Fibroblast of villous mesenchyme (primary cell): Measurements from ENCODE around the gene SRSF3. TPM values are rescaled to one million over a fixed set of nuclear protein-coding genes. Genes with fewer than 3 reads are reported as not detected.
A peak's percentile ranks its signal among the peaks of the same experiment; 100 is the strongest.

Experiments used
- DNase-seq: peaks from one replicate; pipeline ENCODE4 v3.0.0-alpha.2; 2010; ENCODE audit warnings: low read depth
- H3K4me3 ChIP-seq: 2 replicates; pipeline ENCODE4 v1.5.1; 2011; ENCODE audit warnings: low read depth, mild to moderate bottlenecking, low read length
- CTCF ChIP-seq: IDR thresholded peaks from 2 replicates; pipeline ENCODE4 v1.5.1; 2012; ENCODE audit warnings: low read depth, mild to moderate bottlenecking, low read length; ENCODE audit not compliant: insufficient read depth
- total RNA-seq: library from RNA; depleted of rRNA; stranded (reverse); fragments of >200 nt; gene quantifications from 2 replicates; pipeline ENCODE4 v1.2.3, GENCODE V29; 2012

The SRSF3 gene
- total RNA-seq, 1 donor: 445 TPM

GRCh38 chr6:36631326-36632011 lies 37.3 kb downstream of the SRSF3 start:
- no peak for TF ChIP-seq CTCF
- no peak overlapping the region for H3K4me3 ChIP-seq
- no peak for DNase-seq

DNA sequence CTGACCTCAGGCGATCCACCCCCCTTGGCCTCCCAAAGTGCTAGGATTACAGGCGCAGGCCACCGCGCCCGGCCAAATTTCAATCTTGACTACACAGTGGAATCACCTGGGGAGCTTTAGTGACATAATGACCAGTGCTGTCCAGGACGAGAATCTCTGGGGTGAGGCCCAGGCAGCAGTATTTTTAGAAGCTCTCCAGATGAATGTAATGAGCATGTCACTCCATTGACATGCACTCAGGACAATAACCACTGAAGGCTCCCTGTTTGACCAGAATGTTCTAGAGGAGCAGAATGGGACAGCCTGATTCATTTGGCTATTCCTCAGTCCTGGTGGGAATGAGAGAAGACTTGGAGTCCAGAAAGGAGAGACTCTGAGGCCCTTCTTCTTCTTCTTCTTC lies 39.2 kb downstream of the SRSF3 start:
- no peak for TF ChIP-seq CTCF
- no peak for DNase-seq
- H3K4me3 ChIP-seq: no peak overlapping the region

DNA sequence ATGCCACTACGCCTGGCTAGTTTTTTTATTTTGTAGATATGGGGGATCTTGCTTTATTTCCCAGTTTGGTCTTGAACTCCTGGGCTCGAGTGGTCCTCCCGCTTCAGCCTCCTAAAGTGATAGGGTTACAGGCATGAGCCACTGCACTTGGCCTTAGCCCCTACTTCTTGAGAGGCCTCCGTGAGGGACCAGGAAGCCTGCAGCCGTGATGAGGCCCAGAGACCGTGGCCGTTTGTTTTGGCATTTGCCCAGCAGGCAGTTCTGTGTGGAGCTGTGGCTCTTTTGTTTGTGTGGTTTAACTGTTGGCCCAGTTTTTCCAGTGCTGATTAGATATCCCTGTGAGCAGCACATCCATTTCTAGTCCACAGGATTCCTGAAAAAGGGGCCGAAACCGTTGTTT lies 39.8 kb downstream of the SRSF3 start:
- no peak for TF ChIP-seq CTCF
- no peak overlapping the region for H3K4me3 ChIP-seq
- peak; percentile 83 for DNase-seq

GRCh38 chr6:36634317-36635108 lies 40.4 kb downstream of the SRSF3 start:
- DNase-seq: no peak
- no peak for TF ChIP-seq CTCF
- H3K4me3 ChIP-seq: no peak overlapping the region

DNA sequence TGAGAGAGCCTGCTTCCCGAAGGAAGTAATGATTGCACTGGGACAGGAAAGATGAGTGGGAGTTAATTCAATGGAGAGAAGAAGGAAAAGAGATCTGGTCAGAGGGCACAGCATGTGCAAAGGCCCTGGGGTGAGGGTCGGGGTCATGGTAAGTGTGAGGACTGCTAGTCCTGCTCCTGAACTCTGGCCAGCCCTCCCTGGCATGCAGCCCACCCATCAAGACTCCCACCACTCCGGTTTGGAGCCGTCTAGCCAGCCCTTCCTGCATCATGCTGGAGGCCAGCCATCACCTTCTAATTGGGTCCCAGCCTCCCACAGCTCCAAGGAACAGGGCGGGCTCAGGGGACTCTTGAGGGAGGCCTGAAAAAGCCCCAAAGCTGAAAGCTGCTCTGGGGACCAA lies 42.1 kb downstream of the SRSF3 start:
- TF ChIP-seq CTCF: no peak
- H3K4me3 ChIP-seq: no peak overlapping the region
- DNase-seq: no peak

DNA sequence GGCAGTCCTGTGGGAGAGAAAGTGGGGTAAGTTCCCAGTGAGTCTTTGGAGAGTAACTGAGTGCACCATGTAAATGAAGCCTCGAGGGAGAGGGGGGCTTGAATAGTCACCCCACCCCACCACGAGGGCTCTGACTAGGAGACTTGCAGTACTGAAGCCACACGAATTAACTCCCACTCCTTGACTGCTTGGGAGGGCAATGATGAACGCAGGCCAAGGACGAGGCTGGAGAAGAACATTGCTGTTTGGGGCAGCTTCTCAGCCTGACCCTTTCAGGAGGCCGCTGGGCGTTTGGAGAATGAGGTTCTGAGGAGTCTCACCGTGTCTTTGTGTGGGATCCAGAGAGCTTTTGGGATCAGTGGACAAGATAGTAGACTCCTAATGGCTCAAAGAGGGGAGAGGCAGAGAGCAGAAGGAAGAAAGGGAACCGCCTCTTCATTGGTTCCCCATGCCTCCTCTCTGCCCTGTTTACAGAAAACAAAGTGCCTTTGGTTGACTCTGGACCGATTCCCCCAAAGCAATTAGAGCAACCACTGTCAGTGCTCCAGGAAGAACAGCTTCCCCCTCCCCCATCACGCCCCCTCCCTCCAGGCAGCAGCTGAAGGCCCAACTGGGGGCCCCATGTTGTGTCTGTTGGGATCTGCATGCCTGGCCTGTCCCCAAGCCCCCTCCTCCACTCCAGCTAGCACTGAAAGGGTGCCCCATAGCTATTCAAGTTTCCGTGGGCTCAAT lies 42.7 kb downstream of the SRSF3 start:
- no peak for TF ChIP-seq CTCF
- DNase-seq: no peak
- no peak overlapping the region for H3K4me3 ChIP-seq
